Amniotic epithelial cell (primary cell): ENCODE results near the gene PTPRK.
A peak's percentile ranks its signal among the peaks of the same experiment; 100 is the strongest.

Source experiments
- DNase-seq: peaks from one replicate; pipeline ENCODE4 v3.0.0-alpha.2; 2010; ENCODE audit warnings: low read depth

PTPRK gene

DNA sequence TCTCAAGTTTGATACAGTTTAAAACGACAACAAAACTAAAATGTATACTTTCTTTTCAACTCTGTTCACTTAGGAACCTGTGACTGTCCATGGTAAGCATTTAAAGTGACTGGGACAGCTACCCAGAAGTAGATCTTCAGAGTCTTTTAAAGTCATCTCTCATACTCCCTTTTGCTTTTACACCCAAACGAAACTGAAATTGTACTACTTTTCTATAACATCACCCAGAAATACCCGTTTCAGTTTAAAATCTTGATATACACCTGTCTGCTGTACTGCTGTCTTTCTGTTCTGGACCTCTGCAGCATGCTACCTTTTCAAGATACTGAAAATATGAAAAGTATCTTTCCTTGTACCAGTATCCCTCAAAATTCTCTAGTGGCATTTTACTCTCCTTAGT is 449.2 kb downstream of the PTPRK start:
- no peak for DNase-seq

DNA sequence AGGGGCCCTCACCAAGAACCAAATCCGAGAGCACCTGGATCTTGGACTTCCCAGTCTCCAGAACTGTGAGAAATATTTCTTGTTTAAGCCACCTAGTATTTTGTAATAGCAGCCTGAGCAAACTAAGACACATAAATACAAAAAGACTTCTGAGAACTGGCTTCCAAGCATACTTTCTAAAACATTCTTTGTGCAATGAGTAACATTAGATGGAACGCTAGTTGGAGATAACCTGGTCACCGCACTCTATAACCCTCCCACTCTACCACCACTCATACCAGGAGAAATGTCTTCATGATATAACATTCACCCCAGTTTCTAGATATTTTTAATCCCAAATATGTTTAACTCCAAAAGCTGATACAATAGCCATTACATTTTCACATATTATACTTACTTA is 450.0 kb downstream of the PTPRK start:
- peak; percentile 90 for DNase-seq

DNA sequence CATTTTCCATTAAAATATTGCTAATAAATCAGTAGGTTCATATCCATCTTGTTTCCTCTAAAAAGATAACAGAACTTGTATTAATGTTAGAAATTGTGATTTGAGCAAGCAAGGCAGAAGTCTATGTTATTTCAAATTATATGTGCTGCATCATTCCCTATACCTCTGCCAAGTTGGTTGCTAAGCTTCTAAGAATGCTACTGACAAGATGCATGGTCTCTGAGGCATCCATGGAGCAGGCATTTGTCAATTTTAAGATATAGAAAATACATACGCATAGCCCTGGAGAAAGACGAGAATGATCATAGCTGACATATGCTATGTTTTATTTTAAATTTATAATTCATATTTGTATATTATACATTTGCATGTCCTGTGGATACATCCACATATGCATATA is 451.2 kb downstream of the PTPRK start:
- DNase-seq, result peak; percentile 62

DNA sequence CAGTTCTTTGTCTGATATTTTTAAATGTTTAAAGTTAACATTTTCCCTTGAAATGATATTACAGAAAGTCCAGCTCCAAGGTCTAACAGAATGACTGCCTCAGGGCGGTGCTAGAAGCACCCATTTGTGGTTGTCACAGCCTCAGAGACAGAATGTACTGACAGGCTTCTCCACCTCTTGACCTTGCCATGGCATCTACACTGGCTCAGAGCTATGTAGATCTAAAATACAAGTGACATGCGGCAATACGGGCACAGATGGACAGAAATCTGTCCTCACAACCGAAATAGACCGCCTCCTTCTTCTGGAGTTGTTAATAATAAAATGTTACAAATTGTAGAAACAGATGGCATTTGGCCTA is 452.3 kb downstream of the PTPRK start:
- DNase-seq, result no peak

DNA sequence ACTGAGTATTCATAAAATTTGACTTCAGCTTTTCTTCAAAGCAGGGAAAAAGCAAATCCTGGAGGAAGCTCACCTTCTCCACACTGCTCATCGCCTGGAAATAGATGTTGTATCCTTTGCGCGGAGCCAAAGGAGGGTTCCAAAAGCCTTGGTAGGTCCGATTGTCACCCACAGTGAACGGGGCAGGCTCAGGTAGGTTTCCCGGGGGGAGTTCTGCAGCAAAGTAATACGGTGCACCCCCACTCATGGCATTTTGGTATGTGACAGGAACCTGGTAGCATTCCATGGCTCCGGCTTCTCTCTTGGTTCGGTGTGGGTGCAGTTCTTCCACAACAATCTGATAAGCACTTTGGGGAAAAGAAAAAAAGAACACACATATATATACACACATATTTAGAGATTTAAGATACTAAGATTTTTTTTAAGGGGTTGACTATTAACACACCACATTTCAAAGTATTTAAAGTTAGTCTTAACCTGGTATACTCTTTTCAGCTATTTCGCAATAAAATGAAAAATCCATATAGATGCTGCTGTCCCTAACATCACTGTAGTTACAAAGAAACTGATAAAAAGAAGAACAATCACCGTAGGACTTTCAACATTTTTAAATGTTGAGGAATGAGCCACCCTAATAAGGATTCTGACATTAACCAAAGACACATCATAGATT is 452.8 kb downstream of the PTPRK start:
- no peak for DNase-seq

DNA sequence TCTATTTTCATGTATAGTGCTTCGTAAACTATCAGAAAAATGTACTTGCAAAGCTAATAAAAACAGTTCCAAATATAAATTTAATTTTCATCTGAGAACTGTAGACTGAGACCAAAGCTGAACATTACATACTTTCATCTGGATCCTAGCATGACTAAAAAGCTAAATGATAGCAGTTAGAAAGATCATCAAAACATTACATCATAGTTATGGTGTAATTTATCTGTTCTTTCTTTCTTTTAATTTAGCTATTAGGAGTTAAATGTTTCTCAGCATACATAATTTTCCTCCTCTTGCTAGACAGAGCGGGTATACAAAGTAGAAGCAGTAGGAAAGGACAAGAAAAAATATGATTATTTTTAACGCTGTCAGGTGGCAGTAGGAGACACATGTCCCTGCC is 455.3 kb downstream of the PTPRK start:
- peak; percentile 4 for DNase-seq

DNA sequence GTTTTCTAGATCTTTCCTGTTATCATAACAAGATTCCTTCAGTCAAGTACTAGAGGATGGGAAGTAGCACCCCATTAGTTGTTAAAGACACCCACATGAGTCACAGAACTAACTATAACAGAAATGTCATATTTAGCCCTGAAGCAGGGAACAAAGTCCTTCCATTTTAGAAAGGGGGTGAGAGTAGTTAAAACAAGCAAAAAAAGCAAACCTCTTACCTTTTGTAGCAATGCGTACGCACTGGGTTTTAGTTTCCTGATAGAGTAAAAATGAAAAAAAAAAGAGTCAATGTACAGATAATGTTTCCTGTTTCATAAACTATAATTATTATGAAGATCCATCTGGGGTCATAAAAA is 455.9 kb downstream of the PTPRK start:
- no peak for DNase-seq

DNA sequence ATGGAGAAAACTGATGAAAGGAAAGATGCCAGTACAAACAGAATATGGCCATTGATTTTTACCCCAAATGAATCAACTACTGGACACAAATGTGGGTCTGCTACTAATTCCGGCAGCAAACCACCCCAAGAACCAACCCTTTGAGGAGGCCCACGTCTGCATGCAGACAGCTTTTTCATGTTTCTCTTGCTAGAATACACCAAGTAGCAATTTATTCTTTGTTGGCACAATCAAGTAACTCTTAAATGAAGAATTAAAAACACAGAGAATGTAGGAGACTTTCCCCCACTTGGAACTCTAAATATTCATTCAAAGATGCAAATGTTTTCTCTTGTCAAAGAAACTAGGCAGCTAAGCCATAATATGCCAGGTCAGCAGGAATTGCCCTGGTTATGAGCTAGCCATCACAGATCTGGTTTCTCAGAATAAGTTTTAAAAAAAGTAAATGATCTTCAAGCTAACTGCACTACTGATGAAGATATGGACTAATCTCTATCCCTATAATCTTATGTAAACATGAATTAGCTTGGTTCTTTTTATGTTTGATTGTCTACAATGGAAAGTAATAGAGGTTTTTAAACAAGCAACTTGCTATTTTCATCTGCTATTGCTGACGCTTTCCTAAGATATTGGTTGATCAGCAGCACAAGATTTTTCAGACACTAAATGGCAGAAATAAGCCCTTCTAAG is 456.4 kb downstream of the PTPRK start:
- DNase-seq, result no peak

DNA sequence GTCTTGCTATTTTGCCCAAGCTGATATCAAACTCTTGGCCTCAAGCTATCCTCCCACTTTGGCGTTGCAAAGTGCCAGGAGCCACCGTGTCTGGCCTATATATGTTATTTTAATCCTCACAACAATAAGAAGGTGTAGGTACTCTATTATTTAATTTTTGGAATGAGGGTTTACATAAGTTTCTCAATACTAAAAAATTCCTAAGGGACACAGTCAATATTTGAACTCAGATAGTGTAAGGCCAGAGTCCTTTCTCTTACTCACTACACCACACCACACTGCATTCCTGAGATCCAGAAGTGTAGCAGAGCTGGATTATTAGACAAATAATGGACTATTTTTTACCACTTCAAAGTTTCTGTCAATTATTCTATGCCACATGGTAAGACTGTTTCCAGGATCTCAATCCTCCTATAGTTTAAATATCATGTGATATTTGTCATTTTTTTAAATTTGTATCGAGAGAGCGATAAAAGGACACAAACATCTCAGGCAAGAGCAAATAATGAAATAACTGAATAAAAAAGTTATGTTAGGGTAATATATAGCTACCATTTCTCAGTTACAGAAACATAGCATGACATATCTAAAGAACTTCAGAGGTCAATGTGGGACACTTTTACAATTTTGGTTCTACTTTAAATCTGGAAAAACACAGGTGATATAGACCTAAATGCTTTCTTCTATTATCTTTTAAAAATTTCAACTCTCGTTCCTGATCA is 457.4 kb downstream of the PTPRK start:
- peak; percentile 22 for DNase-seq

DNA sequence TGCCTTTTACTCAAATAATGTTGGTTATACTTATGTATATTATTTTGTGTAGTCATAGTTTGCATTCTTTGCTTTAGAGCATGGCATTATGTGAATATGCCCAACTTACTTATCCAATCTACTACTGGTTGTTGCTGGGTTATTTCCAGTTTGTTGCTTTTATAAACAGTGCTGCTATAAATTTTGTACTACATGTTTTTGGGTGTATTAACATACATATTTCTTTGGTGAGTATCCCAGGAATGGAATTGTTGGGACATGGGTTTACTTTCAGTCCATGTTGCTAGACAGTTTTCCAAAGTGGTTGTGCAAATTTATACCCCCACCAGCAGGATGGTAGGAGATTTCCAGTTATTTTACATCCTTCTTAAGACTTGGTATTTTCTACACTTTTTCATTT is 462.5 kb downstream of the PTPRK start:
- peak; percentile 31 for DNase-seq

DNA sequence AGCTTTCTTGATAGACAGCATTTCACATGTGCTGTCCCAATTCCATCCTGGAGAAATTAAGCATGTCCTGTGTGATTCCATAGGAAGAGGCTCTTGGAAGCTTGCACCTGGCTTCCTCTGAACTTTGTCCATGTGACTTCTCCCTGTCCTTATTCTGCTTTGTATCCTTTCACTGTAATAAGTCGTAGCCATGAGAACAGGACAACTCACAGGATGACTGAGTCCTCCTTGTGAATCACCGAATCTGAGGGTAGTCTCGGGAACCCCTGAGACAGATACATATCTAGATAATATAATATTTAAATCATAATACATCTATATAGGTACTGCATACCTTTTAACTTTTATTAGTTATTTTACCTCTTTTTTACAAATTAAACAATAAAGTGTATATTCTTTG is 462.9 kb downstream of the PTPRK start:
- no peak for DNase-seq

DNA sequence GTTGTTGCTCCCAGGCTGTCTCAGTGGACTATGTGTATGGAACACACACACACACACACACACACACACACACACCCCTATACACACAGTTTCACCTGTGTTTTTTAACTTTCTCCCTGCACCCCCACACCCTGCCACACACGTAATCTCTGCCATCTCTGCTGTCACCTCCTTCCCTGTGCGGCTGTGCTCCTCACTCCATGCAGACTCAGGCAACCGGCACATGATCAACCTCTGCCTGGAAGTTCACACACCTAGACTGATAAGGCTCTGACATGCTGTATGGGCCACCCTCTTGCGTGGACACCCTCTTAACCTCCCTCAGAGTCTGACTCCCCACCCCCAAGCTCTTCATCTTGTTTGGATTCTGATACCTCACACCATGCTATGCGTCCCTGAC is 467.3 kb downstream of the PTPRK start:
- DNase-seq, result no peak

DNA sequence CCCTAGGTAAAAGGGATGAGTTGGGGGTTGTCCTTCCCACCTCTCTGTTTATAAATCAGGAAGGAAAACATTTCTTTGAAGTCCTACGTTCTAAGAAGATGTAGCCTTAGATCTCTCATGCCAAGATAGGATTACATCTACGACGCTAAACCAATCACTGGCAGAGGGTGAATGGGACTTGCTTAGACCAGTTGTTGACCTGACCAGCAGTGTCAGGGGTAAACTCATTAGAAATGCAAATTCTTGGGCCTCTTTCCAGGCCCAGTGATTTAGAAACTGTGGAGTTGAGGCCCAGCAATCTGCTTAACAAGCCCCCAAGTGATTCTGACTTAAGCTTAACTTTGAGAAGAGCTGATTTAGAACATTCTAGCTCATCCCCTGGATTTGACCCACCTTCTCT is 472.4 kb downstream of the PTPRK start:
- DNase-seq, result no peak

DNA sequence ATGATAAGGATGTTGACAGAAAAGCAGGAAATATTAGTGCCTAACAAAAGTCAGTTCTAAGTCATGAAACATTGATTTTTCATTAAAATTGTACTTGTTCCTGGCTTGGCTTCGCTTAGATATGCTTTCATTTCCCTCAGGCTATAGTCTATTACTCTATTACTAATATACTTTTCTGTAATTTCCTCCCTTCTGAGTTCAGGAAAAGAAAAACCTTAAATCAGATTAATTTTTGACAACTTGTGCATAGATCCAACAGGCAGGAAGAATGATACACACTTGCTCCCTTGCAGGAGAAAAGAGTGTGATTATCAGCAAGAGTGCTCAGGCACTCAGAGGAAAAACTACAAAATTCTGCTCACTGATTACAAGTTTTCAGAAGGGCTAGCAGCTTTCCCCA is 474.4 kb downstream of the PTPRK start:
- DNase-seq, result no peak

DNA sequence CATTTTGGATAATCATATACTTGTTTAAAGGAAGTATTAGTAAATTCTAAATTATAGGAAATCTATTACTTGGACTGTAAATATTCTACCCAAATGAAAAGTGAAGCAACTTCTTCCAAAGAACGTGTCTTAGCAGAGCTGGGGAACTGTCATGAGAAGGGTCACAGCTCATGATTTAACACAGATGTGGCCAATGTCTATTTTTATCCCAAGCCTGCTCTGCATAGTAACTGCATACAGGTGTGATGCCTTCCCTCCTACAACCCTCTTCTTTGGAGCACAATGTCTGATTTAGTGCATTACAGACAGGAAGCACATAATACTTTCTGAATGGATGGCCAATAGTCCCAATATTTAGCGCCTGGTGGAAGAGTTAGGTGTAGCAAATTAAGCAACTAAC is 480.9 kb downstream of the PTPRK start:
- DNase-seq, result no peak

DNA sequence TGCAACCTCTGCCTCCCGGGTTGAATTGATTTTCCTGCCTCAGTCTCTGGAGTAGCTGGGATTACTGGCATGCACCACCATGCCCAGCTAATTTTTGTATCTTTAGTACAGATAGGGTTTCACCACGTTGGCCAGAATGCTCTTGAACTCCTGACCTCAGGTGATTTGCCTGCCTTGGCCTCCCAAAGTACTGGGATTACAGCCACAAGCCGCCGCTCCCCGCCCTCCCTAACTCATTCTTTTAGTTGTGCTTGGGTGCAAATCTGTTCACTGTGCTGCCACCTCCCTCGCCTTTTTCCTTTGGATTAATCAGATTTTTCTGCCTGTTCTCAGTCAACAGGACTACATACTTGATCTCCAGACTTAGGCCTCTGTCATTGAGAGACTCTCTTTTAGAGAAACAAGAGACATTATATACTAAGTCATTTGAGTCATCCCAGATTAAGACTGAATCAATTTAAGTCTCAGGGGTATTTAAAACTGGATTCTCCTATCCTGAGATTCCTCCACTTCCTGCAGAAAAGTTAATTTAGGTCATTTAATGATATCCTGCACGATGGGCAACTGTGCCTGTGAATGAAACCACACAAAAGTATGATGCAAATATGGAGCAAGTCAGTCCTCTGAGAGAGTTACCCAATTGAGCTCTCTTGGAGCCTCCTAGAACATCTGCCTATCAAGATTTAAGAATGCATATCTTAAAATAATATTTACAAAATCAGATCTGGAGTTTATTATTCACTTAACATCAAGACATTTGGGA is 483.4 kb downstream of the PTPRK start:
- DNase-seq, result peak; percentile 39

DNA sequence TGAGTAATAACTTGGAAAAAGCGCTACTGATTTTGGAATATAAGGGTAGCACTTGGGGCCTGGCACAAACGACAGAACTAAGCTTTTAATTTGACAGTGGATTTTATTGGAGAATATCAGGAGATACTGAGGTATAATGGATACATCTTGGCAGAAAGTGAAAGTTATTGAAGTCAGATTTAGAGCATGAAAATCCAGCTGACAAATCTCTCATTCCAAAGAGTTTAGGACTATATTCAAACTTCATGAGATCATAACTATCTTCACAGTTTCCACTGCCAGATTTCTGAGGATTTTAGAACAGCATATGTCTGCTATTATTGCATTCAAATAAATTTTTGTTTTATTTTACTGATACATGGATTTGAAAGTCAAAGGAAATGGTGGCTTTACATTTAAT is 487.2 kb downstream of the PTPRK start:
- DNase-seq, result no peak

DNA sequence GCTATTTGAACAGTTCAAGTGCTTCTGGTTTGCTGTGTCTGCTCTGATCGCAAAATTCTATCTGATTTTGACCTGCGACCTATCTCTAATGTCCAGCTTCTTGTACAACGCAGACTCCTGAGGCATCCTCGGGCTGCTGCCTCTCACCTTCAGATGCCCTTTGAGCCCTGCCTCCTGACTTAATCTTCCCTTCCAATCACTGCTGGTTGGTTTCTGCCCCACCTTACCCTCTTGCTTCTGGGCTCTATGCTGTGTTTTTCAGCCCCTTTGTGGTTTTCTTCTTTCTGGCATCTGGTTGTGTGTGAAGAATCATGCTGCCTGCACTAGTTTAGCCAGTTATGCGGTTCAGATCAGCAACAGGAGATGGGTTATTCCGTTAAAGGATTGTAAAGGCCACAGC is 488.4 kb downstream of the PTPRK start:
- DNase-seq, result no peak

DNA sequence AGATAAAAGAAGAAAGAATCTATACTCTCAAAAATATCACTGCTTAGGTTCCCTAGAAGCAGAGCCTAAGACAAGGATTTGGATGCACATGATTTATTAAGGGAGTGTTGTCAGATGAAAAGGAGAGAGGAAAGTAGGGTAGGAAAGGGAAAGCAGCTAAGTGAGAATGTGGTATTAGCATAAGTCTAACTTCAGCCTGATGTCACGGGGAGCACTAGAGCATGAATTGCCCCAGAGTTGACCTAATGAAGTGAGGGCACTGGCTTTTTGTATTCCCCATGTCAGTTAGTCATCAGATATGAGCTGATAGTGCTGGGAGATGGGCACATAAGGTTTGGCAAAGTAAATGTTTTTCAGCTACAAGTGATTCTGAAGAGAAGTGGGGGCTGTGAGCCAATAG is 490.6 kb downstream of the PTPRK start:
- peak; percentile 70 for DNase-seq

DNA sequence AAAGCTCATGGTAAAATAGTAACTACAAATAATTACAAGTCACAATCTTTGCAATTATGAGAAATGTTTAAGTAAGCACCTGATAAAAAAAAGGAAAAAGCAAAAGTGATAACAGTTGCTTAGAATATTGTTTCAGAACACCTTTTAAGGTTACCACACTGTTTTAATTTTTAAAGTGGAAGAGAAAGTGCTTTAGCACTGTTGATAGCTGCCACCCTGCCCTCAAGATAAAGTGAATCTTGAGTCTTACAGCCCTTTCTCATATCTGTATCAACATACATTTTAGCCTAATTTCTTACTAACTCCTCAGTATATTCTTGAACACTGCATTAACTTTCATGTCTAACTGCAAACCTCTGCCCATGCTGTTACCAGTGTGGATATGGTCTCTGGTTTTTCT is 492.2 kb downstream of the PTPRK start:
- no peak for DNase-seq

DNA sequence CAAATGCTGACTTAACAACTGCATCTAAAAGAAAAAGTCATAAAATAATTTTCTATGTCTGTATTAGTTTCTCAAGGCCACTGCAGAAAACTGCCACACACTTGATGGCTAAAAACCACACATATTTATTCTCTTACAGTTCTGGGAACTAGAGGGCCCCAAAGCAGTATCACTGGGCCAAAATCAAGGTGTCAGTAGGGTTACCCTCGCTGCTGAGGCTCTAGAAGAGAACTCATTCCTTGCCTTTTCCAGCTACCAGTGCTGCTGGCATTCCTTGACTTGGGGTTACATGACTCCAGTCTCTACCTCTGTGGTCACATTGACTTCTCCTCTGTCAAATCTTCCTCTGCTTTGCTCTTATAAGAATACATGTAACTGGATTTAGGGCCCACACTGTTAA is 494.9 kb downstream of the PTPRK start:
- no peak for DNase-seq

DNA sequence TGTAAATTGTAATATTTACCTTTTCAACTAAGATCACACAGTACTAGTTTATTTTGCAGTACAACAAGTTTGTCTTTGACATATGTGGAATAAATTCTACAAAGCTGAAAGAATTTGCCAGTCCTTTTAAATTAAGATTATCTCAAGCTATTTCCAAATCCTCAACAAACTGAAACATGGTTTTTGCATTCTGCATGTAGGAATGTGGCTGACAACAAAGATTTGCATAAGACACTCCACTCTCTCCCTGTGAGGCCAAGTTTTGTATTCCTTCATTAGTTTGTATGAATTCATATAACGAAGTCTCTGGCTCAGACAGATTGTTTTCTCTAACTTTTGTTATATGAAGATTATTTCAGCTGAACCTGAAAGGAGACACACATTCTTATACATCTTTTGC is 495.4 kb downstream of the PTPRK start:
- DNase-seq, result peak; percentile 8

DNA sequence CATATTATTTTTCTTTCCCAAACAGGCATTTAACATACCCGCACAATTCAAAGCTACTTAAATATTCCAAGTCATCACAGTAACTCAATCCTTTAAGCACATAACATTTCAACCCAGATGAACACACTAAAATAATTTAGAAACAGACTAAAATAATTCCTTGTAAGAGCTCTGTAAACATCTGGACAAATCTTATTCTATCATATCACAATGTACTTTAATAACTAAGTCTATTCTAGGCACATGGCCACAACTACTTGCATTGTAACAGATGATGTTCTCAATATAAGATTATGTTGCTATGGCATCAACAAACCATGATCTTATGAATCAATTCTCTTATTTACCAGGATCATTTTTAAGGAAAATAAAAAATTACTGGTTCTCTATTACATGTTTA is 496.4 kb downstream of the PTPRK start:
- DNase-seq, result no peak
